ENCODE data around the gene NLK.
"Not testable (repeated sequence)": the region's sequence is repeated elsewhere in the genome, so short reads cannot be mapped to it uniquely, and the experiment has no call there.

NLK gene

DNA sequence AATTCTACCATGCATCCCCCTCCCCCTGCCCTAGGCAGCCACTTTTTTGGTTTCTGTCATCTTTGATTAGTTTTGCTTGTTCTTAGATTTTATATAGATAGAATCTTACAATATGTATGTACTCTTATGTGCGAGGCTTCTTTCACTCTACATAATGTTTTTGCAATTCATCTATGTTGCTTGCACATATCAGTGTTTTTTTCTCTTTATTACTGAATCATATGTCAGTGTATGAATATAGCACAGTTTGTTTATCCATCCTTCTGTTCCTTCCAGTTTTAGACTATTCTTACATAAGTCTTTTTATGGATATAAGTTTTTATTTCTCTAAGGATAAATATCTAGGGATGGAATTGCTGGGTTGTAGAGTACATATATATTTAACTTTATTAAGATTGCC is 26.6 kb downstream of the NLK start:
- H3K9me3 ChIP-seq (ENCODE audit: control insufficient read depth, low read length): no peaks in the 10 kb centered on the region
- H3K4me1 ChIP-seq (ENCODE audit: control insufficient read depth, insufficient read depth, low read length, poor library complexity, severe bottlenecking): peaks cover 14% of the 10 kb centered on the region
- no peak overlapping the region for H3K4me3 ChIP-seq (ENCODE audit: insufficient read depth, low read depth, low read length, poor library complexity, severe bottlenecking)
- no peak for DNase-seq
- no peaks in the 10 kb centered on the region for H3K36me3 ChIP-seq (ENCODE audit: control insufficient read depth, insufficient read depth, low read length)
- no peak overlapping the region for H3K27ac ChIP-seq (ENCODE audit: insufficient read depth, low read length, poor library complexity, severe bottlenecking)
- no peaks in the 10 kb centered on the region for H3K27me3 ChIP-seq (replicated peaks; ENCODE audit: control insufficient read depth, insufficient read depth, low read length, poor library complexity, severe bottlenecking)

DNA sequence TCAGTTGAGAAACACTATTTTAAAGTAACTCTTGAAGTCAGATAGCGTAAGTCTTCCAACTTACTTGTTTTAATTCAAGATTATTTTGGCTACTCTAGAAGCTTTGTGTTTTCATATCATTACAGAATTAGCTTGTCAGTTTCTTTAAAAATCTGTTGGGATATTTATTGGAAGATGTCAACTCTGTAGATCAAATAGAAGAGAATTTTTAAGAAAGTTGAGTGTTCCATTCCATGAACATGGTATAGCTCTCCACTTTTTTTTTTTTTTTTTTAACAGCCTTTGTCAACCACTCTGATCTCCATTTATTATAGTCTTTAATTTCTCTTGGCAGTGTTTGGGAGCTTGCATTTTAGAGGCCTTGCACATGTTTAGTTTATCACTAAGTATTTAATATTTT is 28.7 kb downstream of the NLK start:
- Histone ChIP-seq H3K27me3 (replicated peaks; ENCODE audit: control insufficient read depth, insufficient read depth, low read length, poor library complexity, severe bottlenecking) (no peaks in the 10 kb centered on the region), H3K4me1 (ENCODE audit: control insufficient read depth, insufficient read depth, low read length, poor library complexity, severe bottlenecking) (peaks cover 4% of the 10 kb centered on the region), H3K27ac (ENCODE audit: insufficient read depth, low read length, poor library complexity, severe bottlenecking) (no peak overlapping the region), H3K4me3 (ENCODE audit: insufficient read depth, low read depth, low read length, poor library complexity, severe bottlenecking) (no peak overlapping the region), H3K9me3 (ENCODE audit: control insufficient read depth, low read length) (no peaks in the 10 kb centered on the region), H3K36me3 (ENCODE audit: control insufficient read depth, insufficient read depth, low read length) (no peaks in the 10 kb centered on the region)
- no peak for DNase-seq

DNA sequence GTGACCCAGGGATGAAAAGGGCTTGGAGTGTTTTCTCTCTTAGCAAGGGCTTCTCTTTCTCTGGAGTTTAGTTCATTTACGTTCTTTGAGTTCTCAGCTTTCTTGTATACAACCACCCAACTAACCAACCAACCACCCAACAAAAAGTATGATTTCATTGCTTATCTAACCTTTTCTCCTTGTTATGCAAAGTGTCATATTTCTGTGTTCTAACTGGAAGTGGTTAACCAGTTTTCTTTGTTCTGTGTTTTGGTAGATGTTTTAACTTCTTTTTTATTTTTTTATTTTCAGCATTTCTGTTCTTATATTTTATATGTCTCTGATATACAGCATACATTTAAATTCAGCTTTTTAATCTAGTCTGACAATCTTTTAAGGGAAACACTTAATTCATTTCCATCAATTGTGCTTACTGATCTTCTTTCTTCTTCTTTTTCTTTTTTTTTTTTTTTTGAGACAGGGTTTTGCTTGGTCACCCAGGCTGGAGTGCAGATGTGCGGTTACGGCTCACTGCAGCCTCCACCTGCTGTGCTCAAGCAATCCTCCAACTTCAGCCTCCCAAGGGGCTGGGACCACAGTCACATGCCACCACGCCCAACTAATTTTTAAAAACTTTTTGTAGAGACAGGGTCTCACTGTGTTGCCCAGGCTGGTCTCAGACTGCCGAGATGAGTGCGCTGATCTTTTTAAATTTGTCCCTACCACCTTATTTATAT is 29.6 kb downstream of the NLK start:
- DNase-seq: no peak
- Histone ChIP-seq H3K27me3 (replicated peaks; ENCODE audit: control insufficient read depth, insufficient read depth, low read length, poor library complexity, severe bottlenecking) (no peaks in the 10 kb centered on the region), H3K36me3 (ENCODE audit: control insufficient read depth, insufficient read depth, low read length) (no peaks in the 10 kb centered on the region), H3K9me3 (ENCODE audit: control insufficient read depth, low read length) (no peaks in the 10 kb centered on the region), H3K4me1 (ENCODE audit: control insufficient read depth, insufficient read depth, low read length, poor library complexity, severe bottlenecking) (peaks cover 4% of the 10 kb centered on the region), H3K4me3 (ENCODE audit: insufficient read depth, low read depth, low read length, poor library complexity, severe bottlenecking) (no peak overlapping the region), H3K27ac (ENCODE audit: insufficient read depth, low read length, poor library complexity, severe bottlenecking) (no peak overlapping the region)

DNA sequence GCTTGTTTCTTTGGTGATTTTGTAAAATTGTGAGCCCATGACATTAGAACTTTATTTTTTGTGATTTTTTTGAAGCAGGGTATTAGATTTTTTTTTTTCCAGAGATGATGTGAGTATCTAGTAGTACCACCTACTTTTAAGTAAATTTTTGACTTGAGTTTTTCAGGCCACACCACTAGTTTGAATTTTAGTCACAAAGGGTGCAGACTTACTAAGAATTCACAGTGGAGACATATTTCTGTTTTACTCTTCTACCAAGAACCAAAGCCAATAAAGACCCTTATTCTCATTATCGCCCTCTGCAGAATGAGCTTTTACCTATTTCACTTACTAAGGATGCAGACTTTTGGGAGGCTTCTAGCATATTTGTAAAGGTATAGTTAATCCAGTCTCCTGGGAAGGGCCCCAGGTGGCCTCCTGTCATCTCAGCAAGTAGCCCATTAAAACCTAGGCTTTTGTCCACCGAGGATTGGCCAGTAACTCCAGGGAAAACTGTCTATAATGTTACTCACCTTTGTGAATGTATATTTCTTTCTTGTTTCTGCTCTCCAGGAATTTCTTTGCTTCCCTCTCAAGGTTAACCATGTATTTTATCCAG is 30.6 kb downstream of the NLK start:
- Histone ChIP-seq H3K27me3 (replicated peaks; ENCODE audit: control insufficient read depth, insufficient read depth, low read length, poor library complexity, severe bottlenecking) (no peaks in the 10 kb centered on the region), H3K4me1 (ENCODE audit: control insufficient read depth, insufficient read depth, low read length, poor library complexity, severe bottlenecking) (peaks cover 4% of the 10 kb centered on the region), H3K4me3 (ENCODE audit: insufficient read depth, low read depth, low read length, poor library complexity, severe bottlenecking) (no peak overlapping the region), H3K27ac (ENCODE audit: insufficient read depth, low read length, poor library complexity, severe bottlenecking) (no peak overlapping the region), H3K36me3 (ENCODE audit: control insufficient read depth, insufficient read depth, low read length) (no peaks in the 10 kb centered on the region), H3K9me3 (ENCODE audit: control insufficient read depth, low read length) (no peaks in the 10 kb centered on the region)
- DNase-seq: no peak

DNA sequence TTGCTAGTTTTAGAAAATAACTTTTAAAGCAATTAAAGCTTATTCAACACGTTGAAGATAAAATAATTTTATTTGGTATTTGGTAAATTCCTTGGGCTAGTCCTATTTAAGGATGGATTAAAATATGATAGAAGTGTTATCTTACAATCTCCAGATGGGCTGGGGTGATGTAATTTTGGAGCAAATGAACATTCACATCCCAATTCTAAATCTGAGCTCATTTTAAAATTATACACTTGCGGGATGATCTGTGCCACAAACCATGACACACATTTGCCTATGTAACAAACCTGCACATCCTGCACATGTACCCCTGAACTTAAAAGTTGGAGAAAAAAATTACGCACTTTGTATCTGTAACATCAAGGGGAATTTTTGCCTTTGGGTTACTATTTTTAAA is 31.5 kb downstream of the NLK start:
- Histone ChIP-seq H3K36me3 (ENCODE audit: control insufficient read depth, insufficient read depth, low read length) (no peaks in the 10 kb centered on the region), H3K27ac (ENCODE audit: insufficient read depth, low read length, poor library complexity, severe bottlenecking) (no peak overlapping the region), H3K4me3 (ENCODE audit: insufficient read depth, low read depth, low read length, poor library complexity, severe bottlenecking) (no peak overlapping the region), H3K4me1 (ENCODE audit: control insufficient read depth, insufficient read depth, low read length, poor library complexity, severe bottlenecking) (peaks cover 4% of the 10 kb centered on the region), H3K27me3 (replicated peaks; ENCODE audit: control insufficient read depth, insufficient read depth, low read length, poor library complexity, severe bottlenecking) (no peaks in the 10 kb centered on the region), H3K9me3 (ENCODE audit: control insufficient read depth, low read length) (no peaks in the 10 kb centered on the region)
- no peak for DNase-seq

DNA sequence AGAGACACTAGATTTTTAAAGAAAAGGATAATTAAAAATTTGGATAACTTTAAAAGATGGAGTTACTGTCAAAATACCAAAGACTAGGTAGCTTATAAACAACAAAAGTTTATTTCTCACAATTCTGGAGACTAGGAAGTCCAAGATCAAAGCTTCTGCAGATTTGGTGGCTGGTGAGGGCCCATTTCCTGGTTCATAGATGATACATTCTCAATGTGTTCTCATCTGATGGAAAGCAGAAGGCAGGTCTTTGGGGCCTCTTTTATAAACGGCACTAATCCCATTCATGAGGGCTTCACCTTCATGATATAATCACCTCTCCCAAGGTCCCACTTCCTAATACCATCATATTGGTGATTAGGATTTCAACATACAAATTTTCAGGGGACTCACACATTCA is 33.7 kb downstream of the NLK start:
- no peak overlapping the region for H3K4me3 ChIP-seq (ENCODE audit: insufficient read depth, low read depth, low read length, poor library complexity, severe bottlenecking)
- DNase-seq: no peak
- H3K27me3 ChIP-seq (replicated peaks; ENCODE audit: control insufficient read depth, insufficient read depth, low read length, poor library complexity, severe bottlenecking): no peaks in the 10 kb centered on the region
- H3K4me1 ChIP-seq (ENCODE audit: control insufficient read depth, insufficient read depth, low read length, poor library complexity, severe bottlenecking): peaks cover 4% of the 10 kb centered on the region
- no peak overlapping the region for H3K27ac ChIP-seq (ENCODE audit: insufficient read depth, low read length, poor library complexity, severe bottlenecking)
- H3K9me3 ChIP-seq (ENCODE audit: control insufficient read depth, low read length): no peaks in the 10 kb centered on the region
- no peaks in the 10 kb centered on the region for H3K36me3 ChIP-seq (ENCODE audit: control insufficient read depth, insufficient read depth, low read length)

DNA sequence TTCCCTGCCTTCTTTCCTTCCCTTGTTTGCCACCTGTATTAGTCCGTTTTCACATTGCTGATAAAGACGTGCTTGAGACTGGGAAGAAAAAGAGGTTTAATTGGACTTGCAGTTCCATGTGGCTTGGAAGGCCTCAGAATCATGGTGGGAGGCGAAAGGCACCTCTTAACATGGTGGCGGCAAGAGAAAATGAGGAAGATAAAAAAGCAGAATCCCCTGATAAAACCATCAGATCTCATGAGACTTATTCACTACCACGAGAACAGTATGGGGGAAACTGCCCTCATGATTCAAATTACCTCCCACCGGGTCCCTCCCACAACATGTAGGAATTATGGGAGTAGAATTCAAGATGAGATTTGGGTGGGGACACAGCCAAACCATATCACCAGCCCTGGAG is 34.7 kb downstream of the NLK start:
- H3K27ac ChIP-seq (ENCODE audit: insufficient read depth, low read length, poor library complexity, severe bottlenecking); H3K4me3 ChIP-seq (ENCODE audit: insufficient read depth, low read depth, low read length, poor library complexity, severe bottlenecking); DNase-seq; H3K27me3 ChIP-seq (replicated peaks; ENCODE audit: control insufficient read depth, insufficient read depth, low read length, poor library complexity, severe bottlenecking); H3K36me3 ChIP-seq (ENCODE audit: control insufficient read depth, insufficient read depth, low read length); H3K4me1 ChIP-seq (ENCODE audit: control insufficient read depth, insufficient read depth, low read length, poor library complexity, severe bottlenecking); H3K9me3 ChIP-seq (ENCODE audit: control insufficient read depth, low read length): not testable (repeated sequence)

DNA sequence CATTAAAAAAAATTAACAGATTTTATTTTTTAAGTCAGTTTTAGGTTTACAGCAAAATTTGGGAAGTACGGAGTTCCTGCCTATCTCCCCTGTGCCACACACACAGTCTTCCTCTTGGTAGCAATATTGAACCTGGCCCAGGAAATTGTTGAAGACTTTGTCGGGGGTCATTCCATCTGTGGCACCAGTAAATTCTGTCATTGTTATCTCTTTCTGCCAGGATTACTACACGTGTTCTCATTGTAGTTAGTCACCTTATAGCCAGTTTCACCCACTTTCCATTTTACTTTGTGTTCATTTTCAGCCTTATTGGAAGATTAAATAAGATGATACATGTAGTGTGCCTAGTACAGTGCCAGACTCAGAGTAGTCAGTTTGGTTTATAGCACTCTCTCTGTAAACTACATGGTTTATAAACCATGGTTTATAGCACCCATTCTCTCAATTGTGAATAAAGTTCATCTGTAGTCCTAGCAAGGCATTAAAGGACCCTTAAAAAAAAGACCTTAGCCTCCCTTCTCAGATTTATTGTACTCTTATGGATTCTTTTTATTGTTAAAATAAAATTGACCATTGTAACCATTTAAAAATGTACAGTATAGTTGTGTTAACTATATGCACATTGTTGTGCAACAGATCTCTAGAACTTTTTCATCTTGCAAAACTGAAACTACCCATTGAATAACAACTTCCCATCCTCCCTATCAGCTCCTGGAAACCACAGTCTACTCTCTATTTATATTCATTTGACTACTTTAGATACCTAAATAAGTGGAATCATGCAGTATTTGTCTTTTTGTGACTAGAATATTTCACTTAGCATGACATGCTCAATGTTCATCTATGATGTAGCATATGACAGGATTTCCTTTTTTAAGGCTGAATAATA is 36.1 kb downstream of the NLK start:
- Histone ChIP-seq H3K27ac (ENCODE audit: insufficient read depth, low read length, poor library complexity, severe bottlenecking) (no peak overlapping the region), H3K9me3 (ENCODE audit: control insufficient read depth, low read length) (no peaks in the 10 kb centered on the region), H3K4me3 (ENCODE audit: insufficient read depth, low read depth, low read length, poor library complexity, severe bottlenecking) (no peak overlapping the region), H3K4me1 (ENCODE audit: control insufficient read depth, insufficient read depth, low read length, poor library complexity, severe bottlenecking) (no peaks in the 10 kb centered on the region), H3K36me3 (ENCODE audit: control insufficient read depth, insufficient read depth, low read length) (no peaks in the 10 kb centered on the region), H3K27me3 (replicated peaks; ENCODE audit: control insufficient read depth, insufficient read depth, low read length, poor library complexity, severe bottlenecking) (no peaks in the 10 kb centered on the region)
- DNase-seq: no peak

DNA sequence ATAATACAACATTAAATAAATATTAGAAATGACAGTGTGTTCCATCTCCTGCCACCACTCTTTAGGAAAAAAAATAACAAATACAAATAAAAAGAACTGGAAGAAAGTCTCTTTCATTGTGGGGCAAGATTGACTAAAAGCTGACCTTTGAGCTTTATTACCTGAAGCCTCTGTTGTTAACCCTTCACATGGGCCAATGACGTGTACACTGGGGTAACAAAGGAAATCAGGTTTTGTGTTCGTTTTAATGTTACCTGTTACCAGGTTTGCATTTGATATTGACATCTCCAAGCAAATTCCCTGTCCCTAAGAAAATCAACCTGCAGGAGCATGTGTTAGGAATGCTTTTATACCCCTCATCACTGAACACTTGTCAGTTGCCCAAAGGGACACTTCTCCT is 39.0 kb downstream of the NLK start:
- no peaks in the 10 kb centered on the region for H3K9me3 ChIP-seq (ENCODE audit: control insufficient read depth, low read length)
- no peaks in the 10 kb centered on the region for H3K27me3 ChIP-seq (replicated peaks; ENCODE audit: control insufficient read depth, insufficient read depth, low read length, poor library complexity, severe bottlenecking)
- no peaks in the 10 kb centered on the region for H3K4me1 ChIP-seq (ENCODE audit: control insufficient read depth, insufficient read depth, low read length, poor library complexity, severe bottlenecking)
- H3K27ac ChIP-seq (ENCODE audit: insufficient read depth, low read length, poor library complexity, severe bottlenecking): no peak overlapping the region
- no peaks in the 10 kb centered on the region for H3K36me3 ChIP-seq (ENCODE audit: control insufficient read depth, insufficient read depth, low read length)
- no peak overlapping the region for H3K4me3 ChIP-seq (ENCODE audit: insufficient read depth, low read depth, low read length, poor library complexity, severe bottlenecking)
- no peak for DNase-seq

DNA sequence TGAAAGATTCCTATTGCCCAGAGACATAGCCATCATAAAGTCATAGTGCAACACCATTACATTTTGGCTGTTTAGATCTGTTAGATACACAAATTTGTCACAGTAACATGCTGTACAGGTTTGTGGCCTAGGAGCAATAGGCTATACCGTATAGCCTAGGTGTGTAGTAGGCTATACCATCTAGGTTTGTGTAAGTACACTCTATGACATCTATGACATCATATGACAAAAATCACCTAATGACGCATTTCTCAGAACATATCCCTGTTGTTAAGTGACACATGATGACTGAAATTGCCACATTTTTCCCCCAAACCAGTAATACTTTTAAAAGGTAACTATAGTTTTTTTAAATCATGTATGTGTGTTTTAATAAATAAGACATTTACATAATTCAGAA is 43.3 kb downstream of the NLK start:
- no peaks in the 10 kb centered on the region for H3K36me3 ChIP-seq (ENCODE audit: control insufficient read depth, insufficient read depth, low read length)
- H3K4me1 ChIP-seq (ENCODE audit: control insufficient read depth, insufficient read depth, low read length, poor library complexity, severe bottlenecking): no peaks in the 10 kb centered on the region
- H3K27ac ChIP-seq (ENCODE audit: insufficient read depth, low read length, poor library complexity, severe bottlenecking): no peak overlapping the region
- no peaks in the 10 kb centered on the region for H3K9me3 ChIP-seq (ENCODE audit: control insufficient read depth, low read length)
- no peak for DNase-seq
- no peak overlapping the region for H3K4me3 ChIP-seq (ENCODE audit: insufficient read depth, low read depth, low read length, poor library complexity, severe bottlenecking)
- H3K27me3 ChIP-seq (replicated peaks; ENCODE audit: control insufficient read depth, insufficient read depth, low read length, poor library complexity, severe bottlenecking): no peaks in the 10 kb centered on the region
